C4-2B (cell line): ENCODE measurements around the gene SPNS1.

ENCODE experiments used
- H3K27ac ChIP-seq: fragments of 450-650 bp; 2 replicates; pipeline ENCODE4 v1.5.1; 2017
- CTCF ChIP-seq: fragments of 450-650 bp; conservative IDR thresholded peaks from 2 replicates; pipeline ENCODE4 v1.5.1; 2017; ENCODE audit warnings: mild to moderate bottlenecking
- ZFX ChIP-seq: fragments of 450-650 bp; IDR thresholded peaks from 2 replicates; pipeline ENCODE4 v1.6.1; 2017

Gene SPNS1

DNA sequence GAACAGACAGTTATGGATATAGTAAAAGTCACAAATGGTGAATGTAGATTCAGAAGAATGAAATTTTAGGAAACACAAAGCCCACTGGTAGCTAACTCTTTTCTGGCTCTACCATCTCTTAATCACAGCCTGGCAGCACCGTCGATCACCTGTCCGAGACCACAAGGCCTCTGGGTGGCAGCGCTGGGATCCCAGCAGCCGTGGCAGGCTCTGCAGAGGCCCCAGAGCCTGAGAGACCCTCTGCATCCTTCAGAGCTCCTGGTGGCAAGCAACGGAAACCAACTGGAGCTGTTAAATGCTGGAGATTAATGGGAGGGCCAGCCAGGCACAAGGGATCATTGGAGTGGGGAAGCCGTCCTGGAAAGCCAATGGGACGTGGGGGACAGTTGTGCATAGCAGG is 36.5 kb downstream of the SPNS1 start:
- TF ChIP-seq CTCF, result no peak
- TF ChIP-seq ZFX, result no peak
- no peak overlapping the region for H3K27ac ChIP-seq

GRCh38 chr16:29011851-29012250 is 37.3 kb downstream of the SPNS1 start:
- TF ChIP-seq ZFX (no peak), CTCF (no peak)

GRCh38 chr16:29012913-29013553 is 38.5 kb downstream of the SPNS1 start:
- TF ChIP-seq CTCF, result no peak
- no peak for TF ChIP-seq ZFX
- no peak overlapping the region for H3K27ac ChIP-seq

More at GRCh38 chr16:29011851-29012250, 37.3 kb downstream of the SPNS1 start:
- no peak overlapping the region for H3K27ac ChIP-seq

DNA sequence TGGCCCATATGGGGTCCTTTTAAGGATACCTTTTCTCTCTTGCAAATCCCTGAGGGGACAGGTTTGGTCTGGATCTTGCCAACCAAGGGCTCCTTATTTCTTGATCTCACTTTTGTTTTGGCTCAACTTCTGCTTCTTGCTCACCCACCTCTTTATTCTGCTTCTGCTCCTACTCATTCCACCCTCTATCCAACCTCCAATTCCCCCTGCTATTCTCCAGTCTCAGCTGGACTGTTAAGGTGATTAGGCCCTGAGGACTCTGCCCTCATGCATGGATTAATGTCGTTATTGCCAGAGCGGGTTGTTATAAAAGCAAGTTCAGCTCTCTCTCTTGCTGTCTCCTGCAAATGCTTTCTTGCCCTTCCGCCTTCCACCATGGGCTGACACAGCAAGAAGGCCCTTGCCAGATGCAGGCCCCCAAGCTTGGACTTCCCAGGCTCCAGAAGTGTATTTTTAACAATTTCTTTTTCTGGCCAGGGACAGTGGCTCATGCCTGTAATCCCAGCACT is 40.0 kb downstream of the SPNS1 start:
- no peak overlapping the region for H3K27ac ChIP-seq
- TF ChIP-seq ZFX (no peak), CTCF (no peak)

DNA sequence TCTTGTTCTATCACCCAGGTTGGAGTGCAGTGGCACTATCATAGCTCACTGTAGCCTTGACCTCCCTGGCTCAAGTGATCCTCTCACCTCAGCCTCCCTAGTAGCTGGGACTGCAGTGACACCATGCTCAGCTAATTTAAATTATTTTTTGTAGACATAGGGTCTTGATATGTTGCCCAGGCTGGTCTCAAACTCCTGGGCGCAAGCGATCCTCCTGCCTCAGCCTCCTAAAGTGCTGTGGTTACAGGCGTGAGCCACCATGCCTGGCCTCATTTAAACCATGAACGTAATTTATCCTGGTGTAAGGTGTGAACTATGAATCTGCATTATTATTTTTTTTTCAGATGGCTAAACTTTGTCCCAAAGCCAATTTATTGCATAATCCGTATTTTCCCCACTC is 47.6 kb downstream of the SPNS1 start:
- no peak overlapping the region for H3K27ac ChIP-seq
- TF ChIP-seq CTCF (no peak), ZFX (no peak)

DNA sequence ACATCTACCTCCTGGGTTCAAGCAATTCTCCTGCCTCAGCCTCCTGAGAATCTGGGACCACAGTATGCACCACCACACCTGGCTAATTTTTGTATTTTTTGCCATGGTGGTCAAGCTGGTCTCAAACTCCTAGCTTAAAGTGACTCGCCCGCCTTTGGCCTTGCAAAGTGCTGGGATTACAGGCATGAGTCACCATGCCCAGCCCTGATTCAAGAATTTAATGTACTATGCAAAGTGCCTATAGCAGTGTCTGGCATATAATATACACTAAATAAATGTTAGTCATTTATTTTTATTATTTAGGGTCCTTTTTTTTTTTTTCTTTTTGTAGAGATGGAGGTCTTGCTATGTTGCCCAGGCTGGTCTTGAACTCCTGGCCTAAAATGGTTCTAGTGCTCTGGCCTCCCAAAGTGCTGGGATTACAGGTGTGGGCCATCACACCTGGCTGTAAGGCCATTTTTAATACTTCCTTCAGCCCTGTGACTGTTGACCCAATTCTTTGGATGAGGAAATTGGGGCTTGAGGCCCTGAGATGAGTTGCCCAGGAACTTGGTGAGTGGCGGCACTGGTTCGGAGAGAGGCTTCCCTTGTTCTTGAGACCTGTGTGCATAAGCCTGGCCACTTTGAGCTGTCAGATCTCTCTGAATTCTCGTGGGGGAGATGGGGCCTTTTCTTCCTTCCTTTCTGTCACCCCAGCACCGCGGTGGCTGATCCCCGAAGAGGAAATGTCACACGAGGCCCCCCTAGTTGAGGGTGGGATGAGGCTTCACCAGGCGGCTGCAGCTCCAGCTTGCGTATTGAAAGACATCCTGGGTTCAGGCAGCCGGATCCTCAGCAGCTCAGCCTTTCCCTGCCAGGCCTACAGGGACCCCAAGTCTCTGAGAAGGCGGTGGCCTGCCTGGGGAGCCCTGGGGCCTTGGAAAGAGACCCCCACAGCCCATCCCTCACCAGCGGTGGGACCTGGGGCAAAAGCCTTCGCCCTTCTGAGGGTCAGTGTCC is 49.0 kb downstream of the SPNS1 start:
- no peak overlapping the region for H3K27ac ChIP-seq

More for the DNA sequence above, 49.0 kb downstream of the SPNS1 start:
- TF ChIP-seq CTCF (no peak), ZFX (no peak)
